NCI-H1436 treated with DMSO at 0.1 percent for 48 hours (cell line): Measurements from ENCODE around the gene OR2C1.

Experiments
- DNase-seq: peaks from one replicate; lab custom pipeline; 2025; lab: John Stamatoyannopoulos, UW

Gene OR2C1

DNA sequence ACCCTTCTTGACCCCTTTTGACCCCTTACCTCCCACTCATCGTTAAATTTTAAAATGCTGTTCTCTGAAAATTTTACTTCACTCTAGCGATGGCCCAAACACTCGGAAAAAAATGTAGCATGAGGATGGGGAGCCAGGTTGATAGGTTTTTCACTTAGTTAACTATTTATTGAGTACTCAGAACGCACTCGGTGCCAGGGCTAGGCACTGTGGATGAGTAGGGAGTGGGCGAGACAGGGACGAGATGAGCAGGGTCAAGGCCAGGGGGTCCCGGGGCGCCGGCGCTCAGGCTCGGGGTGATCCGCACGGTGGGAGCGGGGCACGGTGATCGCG lies 44.7 kb downstream of the OR2C1 start:
- no peak for DNase-seq

DNA sequence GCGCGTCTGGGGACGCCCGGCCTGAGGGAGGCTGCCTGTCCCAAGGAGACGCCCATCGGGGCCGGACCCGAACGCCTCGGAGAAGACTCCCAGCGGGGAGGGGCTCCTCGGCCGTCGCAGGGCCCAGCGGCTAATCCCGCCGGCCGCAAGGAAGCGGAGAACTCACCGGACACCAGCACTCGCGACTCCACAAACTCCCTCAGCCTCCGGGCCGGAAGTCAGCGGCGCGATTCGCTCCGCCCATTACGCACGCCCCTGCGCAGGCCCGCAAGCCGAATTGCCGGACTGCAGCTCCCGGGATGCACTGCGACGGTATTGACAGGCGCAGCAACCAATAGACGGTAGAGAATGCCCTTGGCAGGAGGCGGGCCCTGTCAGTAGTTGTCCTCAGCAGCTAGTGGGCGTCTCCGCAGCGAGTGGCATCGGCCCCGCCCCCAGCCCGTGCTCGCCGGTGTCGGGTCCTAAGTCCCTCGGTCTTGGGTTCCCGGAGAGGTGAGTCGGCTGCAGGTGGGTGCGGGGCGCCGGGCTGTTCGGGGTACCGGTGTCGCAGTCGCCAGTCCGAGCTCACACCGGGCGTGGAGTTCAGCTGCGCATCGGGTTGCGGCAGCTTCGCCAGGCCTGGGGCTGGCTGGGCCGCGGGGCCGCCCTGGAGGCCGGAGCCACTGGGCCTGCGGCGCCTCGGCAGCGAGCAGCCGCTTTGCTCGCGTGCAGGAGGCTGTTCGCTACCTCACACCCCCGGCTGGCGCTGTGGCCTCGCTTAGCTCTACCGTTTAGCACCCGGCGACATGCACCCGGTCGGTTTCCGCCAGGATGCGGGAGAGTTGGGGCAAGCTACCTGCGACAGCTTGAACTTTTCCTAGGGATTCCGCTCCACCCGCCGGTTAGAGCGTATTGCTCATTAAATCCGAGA lies 45.3 kb downstream of the OR2C1 start, which contains the start of the genes ZNF174 and ZSCAN32:
ZNF174 (plus strand) TSS at position 437 of the 910 bp plus-strand sequence. CDS start 790 bp downstream, outside the sequence.
ZSCAN32 (minus strand) TSS at position 226 of the 910 bp plus-strand sequence. CDS start 3,447 bp downstream, outside the sequence.
- DNase-seq, result peak; percentile 95

DNA sequence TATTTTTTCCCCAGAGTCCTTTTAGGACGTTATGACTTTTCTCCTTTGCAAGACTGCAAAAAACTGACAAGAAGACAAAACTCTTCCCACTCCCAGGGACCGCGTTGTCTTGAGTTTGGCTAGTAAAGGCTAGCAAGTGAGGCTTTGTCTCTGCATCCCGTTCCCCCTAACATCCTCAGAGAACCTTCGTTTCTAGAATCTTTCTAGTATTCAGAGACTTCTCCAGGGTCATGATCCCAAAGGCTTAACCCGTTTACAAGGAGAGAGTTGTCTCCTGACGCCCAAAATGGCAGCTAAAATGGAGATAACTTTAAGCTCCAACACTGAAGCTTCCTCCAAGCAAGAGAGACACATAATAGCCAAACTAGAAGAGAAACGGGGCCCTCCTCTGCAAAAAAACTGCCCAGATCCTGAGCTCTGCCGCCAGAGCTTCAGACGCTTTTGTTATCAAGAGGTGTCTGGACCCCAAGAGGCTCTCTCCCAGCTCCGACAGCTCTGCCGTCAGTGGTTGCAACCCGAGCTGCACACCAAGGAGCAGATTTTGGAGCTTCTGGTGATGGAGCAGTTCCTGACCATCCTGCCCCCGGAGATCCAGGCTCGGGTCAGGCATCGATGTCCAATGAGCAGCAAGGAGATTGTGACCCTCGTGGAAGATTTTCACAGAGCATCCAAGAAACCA lies 46.2 kb downstream of the OR2C1 start:
- DNase-seq, result no peak
